ENCODE results near the gene COL6A1.

- TF ChIP-seq CTCF (IDR thresholded peaks at IDR 0.05) (no peak), ZFX (IDR thresholded peaks at IDR 0.05; ENCODE audit: borderline replicate concordance) (no peak)
These were observed 36.1 kb downstream of the COL6A1 start for GRCh38 chr21:46017695-46018094.

Measured in 22Rv1 (cell line).